GM19397 (cell line): ENCODE measurements around the gene MED13L.

Experiments
- ATAC-seq: cut with Tn5 transposase; IDR thresholded peaks from one replicate; pipeline ENCODE4 v1.9.1; 2021; ENCODE audit warnings: mild to moderate bottlenecking, moderate library complexity; ENCODE audit not compliant: unreplicated experiment

MED13L gene

DNA sequence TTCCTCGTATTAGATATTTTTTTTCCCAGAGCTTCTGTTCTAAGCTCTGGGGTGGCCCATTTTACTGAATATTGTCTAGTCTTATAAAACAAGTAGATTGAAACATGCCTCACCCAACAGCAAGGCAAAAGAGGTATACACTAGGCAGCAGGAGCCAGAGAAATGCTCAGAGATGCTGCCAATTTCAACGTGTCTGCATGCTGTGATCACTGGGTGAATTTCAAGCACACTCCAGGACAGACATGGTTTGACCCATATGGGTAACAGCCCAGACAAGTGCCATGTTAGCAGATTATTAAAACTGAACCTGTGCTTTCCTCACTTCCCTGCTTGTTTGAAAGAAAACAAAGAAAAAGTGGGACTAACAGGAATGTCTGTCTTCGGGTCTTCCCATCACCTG is 321.3 kb downstream of the MED13L start:
- no peak for ATAC-seq

GRCh38 chr12:115953450-115953849 is 324.0 kb downstream of the MED13L start:
- no peak for ATAC-seq

DNA sequence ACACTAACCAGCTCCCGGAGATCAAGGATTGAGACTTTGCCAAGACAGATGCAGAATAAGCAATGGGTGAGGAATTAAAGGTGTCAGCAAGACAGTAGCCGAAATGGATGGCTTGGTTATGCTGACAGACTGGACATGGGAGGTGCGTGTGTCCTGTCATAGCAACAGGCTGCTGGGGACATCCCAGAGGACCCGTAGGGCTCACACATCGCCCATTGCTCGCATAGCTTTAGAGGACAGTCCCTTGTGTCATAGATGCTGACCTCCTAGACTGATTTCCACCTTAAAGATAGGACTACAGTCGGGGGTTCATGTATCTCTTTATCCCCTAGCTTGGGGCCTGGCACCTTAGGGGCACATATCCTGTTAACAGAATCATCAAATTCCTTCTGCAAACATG is 324.5 kb downstream of the MED13L start:
- ATAC-seq, result no peak

- ATAC-seq, result no peak
Observed at GRCh38 chr12:115950959-115951358, 326.5 kb downstream of the MED13L start.

DNA sequence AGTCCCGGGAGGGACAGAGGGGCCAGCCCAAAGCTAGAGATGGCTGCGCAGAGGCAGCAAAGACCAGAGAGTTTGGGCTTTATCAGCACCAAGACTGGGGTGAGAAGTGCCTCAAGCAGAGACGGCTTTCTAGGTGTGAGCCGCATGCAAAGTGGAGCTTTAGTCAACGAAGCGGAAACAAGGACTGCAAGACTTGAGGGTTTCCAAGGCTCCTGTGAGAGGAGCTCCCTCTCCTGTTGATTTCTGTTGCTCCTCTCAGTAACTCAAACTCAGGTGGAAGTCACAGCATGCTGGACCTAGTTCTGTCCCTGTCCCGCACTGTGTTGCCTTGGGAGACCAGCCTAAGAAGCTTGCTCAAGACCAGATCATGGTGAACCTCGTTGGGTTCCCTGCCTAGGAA is 327.8 kb downstream of the MED13L start:
- no peak for ATAC-seq

- ATAC-seq, result no peak
Observed at GRCh38 chr12:115947696-115948062, 329.8 kb downstream of the MED13L start.

GRCh38 chr12:115946867-115947695 is 330.4 kb downstream of the MED13L start:
- no peak for ATAC-seq

- ATAC-seq, result no peak
Observed at GRCh38 chr12:115946092-115946491, 331.4 kb downstream of the MED13L start.

- ATAC-seq, result no peak
Observed at GRCh38 chr12:115945491-115945885, 332.0 kb downstream of the MED13L start.

GRCh38 chr12:115944837-115945490 is 332.5 kb downstream of the MED13L start:
- no peak for ATAC-seq

- no peak for ATAC-seq
Observed at GRCh38 chr12:115944392-115944742, 333.1 kb downstream of the MED13L start.

GRCh38 chr12:115943630-115944391 is 333.7 kb downstream of the MED13L start:
- no peak for ATAC-seq

DNA sequence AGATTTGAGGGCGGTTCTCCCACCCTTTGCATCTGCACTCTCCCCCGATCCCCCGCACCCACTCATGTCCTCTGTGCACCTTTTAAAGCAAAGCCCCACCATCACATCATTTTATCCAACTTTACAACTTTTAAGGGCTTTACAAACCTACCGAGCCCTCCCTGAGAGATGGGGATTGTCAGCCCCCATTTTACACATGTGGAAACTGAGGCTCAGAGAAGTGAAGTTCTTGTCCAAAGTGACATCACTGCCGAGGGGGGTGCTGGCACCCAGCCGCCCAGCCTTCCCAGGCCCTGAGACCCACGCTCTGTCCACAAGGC is 334.2 kb downstream of the MED13L start:
- ATAC-seq, result no peak

DNA sequence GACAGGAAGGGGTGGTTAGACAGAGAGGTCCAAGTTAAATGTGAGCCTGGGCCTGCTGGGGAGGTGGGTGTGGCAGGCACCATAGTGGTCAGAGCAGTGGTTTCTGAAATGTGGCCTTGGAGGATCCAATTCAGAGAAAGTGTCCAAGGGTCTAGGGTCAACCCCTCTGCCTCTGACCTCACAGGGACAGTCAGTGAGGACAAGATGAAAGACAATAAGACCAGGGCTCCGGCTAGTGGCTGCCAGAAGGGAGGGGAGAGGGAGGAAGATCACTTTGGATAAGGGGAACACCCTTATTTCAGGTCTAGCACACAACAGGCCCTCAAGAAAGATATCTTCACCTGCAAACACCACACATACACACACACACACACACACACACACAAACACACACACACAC is 335.1 kb downstream of the MED13L start:
- no peak for ATAC-seq

GRCh38 chr12:115941362-115941761 is 336.1 kb downstream of the MED13L start:
- no peak for ATAC-seq

DNA sequence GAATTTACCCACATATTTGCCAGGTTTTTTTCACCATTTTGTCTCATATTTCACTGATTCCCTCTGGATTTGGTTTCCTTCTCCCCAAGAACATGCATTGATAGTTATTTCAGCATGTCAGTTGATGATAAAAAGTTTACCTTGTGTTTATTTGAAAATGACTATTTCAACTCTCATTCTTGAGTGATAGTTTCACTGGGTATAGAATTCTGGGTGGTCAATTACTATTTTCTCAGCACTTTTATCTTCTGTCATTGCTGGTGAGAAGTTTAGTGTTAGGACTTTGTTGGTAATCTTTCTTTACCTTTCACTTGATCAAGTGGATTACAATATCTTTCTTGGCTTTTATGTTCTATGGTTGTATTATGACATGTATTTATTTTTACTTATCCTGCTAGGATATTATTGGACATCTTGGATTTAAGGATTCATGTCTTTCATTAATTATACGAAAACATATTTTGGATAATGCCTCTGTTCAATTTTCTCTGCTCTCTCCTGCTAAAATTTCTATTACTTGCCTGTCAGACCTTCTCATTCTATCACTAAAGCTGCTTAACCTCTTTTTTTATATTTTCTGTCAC is 338.6 kb downstream of the MED13L start:
- no peak for ATAC-seq

- no peak for ATAC-seq
Observed at GRCh38 chr12:115936997-115937916, 340.2 kb downstream of the MED13L start.

GRCh38 chr12:115934877-115935276 is 342.6 kb downstream of the MED13L start:
- no peak for ATAC-seq

GRCh38 chr12:115934046-115934445 is 343.4 kb downstream of the MED13L start:
- no peak for ATAC-seq

DNA sequence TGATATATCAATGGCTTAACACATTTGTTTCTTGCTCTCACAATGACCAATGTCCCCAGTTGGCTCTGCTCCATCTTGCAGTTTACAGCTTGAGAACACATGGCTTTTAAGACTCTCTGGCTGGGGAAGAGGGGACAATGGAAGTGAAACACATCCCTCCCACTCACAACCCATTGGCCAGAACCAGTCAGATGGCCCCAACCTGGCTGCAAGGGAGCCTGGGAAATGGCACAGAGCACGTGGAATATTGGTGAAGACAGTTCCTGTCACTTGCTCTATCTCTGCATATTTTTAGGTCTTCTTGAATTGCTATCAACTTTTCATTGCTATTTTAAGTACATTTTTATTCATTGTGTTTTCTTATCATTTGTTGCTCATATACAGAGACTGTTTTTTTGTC is 345.4 kb downstream of the MED13L start:
- no peak for ATAC-seq

DNA sequence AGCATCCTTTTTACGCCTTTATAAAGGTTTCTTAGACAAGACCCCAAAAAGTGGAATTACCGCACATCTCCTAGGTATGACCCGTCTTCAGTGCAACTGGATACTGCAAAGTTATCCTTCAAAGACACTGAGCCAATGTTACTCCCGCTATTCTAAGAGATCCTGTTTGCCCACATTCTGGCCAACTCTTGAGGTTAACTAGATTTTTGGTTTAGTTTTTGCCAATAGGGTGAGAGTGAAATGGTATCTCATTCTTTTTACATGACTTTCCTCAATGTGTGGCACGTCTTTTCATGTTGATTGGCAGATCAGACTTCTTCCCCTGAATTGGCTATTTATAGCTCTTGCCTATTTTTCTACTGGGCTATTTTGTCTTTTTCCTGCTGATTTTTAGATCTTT is 347.2 kb downstream of the MED13L start:
- ATAC-seq, result no peak
